Astrocyte (in vitro differentiated cells and primary cell): ENCODE results near the gene MYT1. TPM values are rescaled to one million over a fixed set of nuclear protein-coding genes. Genes with fewer than 3 reads are reported as not detected.

Source experiments
- DNase-seq: peaks from one replicate; pipeline ENCODE4 v3.0.0-alpha.2; 2010; ENCODE audit warnings: low read depth
- FAIRE-seq: peaks from 2 replicates; lab custom pipeline; 2011; peaks lifted over from hg19 to GRCh38; lab: Jason Lieb, UNC
- H2AFZ ChIP-seq: 2 replicates; pipeline ENCODE4 v1.6.0; 2012; ENCODE audit warnings: low read depth, low read length, inconsistent platforms
- H3K27ac ChIP-seq: 2 replicates; pipeline ENCODE4 v1.5.1; 2011; ENCODE audit warnings: low read depth, low read length, inconsistent platforms
- H3K27me3 ChIP-seq: 2 replicates; pipeline ENCODE4 v1.6.0; 2011; ENCODE audit warnings: low read length, inconsistent platforms; ENCODE audit not compliant: insufficient read depth
- H3K36me3 ChIP-seq: 2 replicates; pipeline ENCODE4 v1.5.1; 2011; ENCODE audit warnings: low read length, inconsistent platforms; ENCODE audit not compliant: insufficient read depth
- H3K4me1 ChIP-seq: 2 replicates; pipeline ENCODE4 v1.5.1; 2011; ENCODE audit warnings: low read length, inconsistent platforms; ENCODE audit not compliant: insufficient read depth
- H3K4me2 ChIP-seq: 2 replicates; pipeline ENCODE4 v1.6.0; 2012; ENCODE audit warnings: low read length, inconsistent platforms
- H3K4me3 ChIP-seq: 2 replicates; pipeline ENCODE4 v1.5.1; 2011; ENCODE audit warnings: low read depth, mild to moderate bottlenecking, low read length, inconsistent platforms; ENCODE audit not compliant: insufficient read depth
- H3K79me2 ChIP-seq: 2 replicates; pipeline ENCODE4 v1.6.0; 2012; ENCODE audit warnings: mild to moderate bottlenecking, low read length, inconsistent platforms; ENCODE audit not compliant: insufficient read depth
- H3K9ac ChIP-seq: 2 replicates; pipeline ENCODE4 v1.6.0; 2012; ENCODE audit warnings: mild to moderate bottlenecking, low read length, inconsistent platforms
- H3K9me3 ChIP-seq: 2 replicates; pipeline ENCODE4 v1.5.1; 2012; ENCODE audit warnings: low read depth, mild to moderate bottlenecking, low read length, inconsistent platforms; ENCODE audit not compliant: insufficient read depth
- H4K20me1 ChIP-seq: 2 replicates; pipeline ENCODE4 v1.6.0; 2012; ENCODE audit warnings: low read length, inconsistent platforms; ENCODE audit not compliant: insufficient read depth
- H3K27ac Mint-ChIP-seq: one replicate; pipeline ENCODE4 v1.8.0; 2021; ENCODE audit warnings: mild to moderate bottlenecking, mixed read lengths; ENCODE audit not compliant: unreplicated experiment
- H3K27me3 Mint-ChIP-seq: one replicate; pipeline ENCODE4 v1.8.0; 2021; ENCODE audit warnings: low read depth, mixed read lengths; ENCODE audit not compliant: unreplicated experiment
- H3K36me3 Mint-ChIP-seq: one replicate; pipeline ENCODE4 v1.8.0; 2021; ENCODE audit warnings: low read depth, mixed read lengths; ENCODE audit not compliant: unreplicated experiment
- H3K4me1 Mint-ChIP-seq: one replicate; pipeline ENCODE4 v1.8.0; 2021; ENCODE audit warnings: low read depth, mixed read lengths; ENCODE audit not compliant: unreplicated experiment
- H3K4me3 Mint-ChIP-seq: one replicate; pipeline ENCODE4 v1.8.0; 2021; ENCODE audit warnings: mild to moderate bottlenecking, moderate library complexity, mixed read lengths; ENCODE audit not compliant: unreplicated experiment
- H3K9me3 Mint-ChIP-seq: one replicate; pipeline ENCODE4 v1.8.0; 2021; ENCODE audit warnings: mild to moderate bottlenecking, mixed read lengths; ENCODE audit not compliant: unreplicated experiment
- EZH2 ChIP-seq: IDR thresholded peaks from 2 replicates; pipeline ENCODE4 v1.6.1; 2012; ENCODE audit warnings: mild to moderate bottlenecking, low read length, inconsistent platforms; ENCODE audit not compliant: insufficient read depth
- total RNA-seq: library from RNA; stranded (reverse); gene quantifications from 2 replicates; pipeline ENCODE4 v1.2.1, GENCODE V29; 2021
- TF ChIP-seq, protein P1 (sequence below): IDR thresholded peaks from 2 replicates; pipeline ENCODE4 v1.5.1; 2011; ENCODE audit warnings: low read depth, mild to moderate bottlenecking, inconsistent platforms, low read length, moderate library complexity; ENCODE audit not compliant: insufficient read depth

MYT1 gene
- total RNA-seq, 1 donor from 2014 or later = not detected

- FAIRE-seq = no peak
- Mint-ChIP-seq H3K36me3 (peaks cover 2% of the 10 kb centered on the region), H3K4me1 (no peaks in the 10 kb centered on the region), H3K4me3 (peak overlapping the region; percentile 20), H3K27me3 (peaks cover 20% of the 10 kb centered on the region), H3K9me3 (peaks cover 6% of the 10 kb centered on the region), H3K27ac (no peak overlapping the region)
- H3K4me3 ChIP-seq = no peak overlapping the region
- H3K9ac ChIP-seq = no peak overlapping the region
- no peak overlapping the region for H3K27ac ChIP-seq
- H4K20me1 ChIP-seq = no peaks in the 10 kb centered on the region
- H2AFZ ChIP-seq = no peak overlapping the region
- no peaks in the 10 kb centered on the region for H3K36me3 ChIP-seq
- no peak for TF ChIP-seq EZH2
- TF ChIP-seq, protein P1, sequence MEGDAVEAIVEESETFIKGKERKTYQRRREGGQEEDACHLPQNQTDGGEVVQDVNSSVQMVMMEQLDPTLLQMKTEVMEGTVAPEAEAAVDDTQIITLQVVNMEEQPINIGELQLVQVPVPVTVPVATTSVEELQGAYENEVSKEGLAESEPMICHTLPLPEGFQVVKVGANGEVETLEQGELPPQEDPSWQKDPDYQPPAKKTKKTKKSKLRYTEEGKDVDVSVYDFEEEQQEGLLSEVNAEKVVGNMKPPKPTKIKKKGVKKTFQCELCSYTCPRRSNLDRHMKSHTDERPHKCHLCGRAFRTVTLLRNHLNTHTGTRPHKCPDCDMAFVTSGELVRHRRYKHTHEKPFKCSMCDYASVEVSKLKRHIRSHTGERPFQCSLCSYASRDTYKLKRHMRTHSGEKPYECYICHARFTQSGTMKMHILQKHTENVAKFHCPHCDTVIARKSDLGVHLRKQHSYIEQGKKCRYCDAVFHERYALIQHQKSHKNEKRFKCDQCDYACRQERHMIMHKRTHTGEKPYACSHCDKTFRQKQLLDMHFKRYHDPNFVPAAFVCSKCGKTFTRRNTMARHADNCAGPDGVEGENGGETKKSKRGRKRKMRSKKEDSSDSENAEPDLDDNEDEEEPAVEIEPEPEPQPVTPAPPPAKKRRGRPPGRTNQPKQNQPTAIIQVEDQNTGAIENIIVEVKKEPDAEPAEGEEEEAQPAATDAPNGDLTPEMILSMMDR = no peak
- no peak for DNase-seq
- no peak overlapping the region for H3K4me2 ChIP-seq
- peaks cover 6% of the 10 kb centered on the region for H3K9me3 ChIP-seq
- H3K27me3 ChIP-seq = peaks cover 12% of the 10 kb centered on the region
- H3K79me2 ChIP-seq = no peaks in the 10 kb centered on the region
- no peaks in the 10 kb centered on the region for H3K4me1 ChIP-seq
Measured at GRCh38 chr20:64140956-64141355, 23.3 kb upstream of the MYT1 start.

GRCh38 chr20:64142590-64142989 lies 21.7 kb upstream of the MYT1 start:
- H3K27me3 ChIP-seq = peaks cover 12% of the 10 kb centered on the region
- Mint-ChIP-seq H3K4me1 (no peaks in the 10 kb centered on the region), H3K27me3 (peaks cover 22% of the 10 kb centered on the region), H3K36me3 (peaks cover 2% of the 10 kb centered on the region), H3K4me3 (no peak overlapping the region), H3K27ac (no peak overlapping the region), H3K9me3 (peaks cover 9% of the 10 kb centered on the region)
- H4K20me1 ChIP-seq = no peaks in the 10 kb centered on the region
- H3K4me2 ChIP-seq = no peak overlapping the region
- FAIRE-seq = no peak
- no peak for DNase-seq
- no peak overlapping the region for H2AFZ ChIP-seq
- H3K9ac ChIP-seq = no peak overlapping the region
- H3K79me2 ChIP-seq = no peaks in the 10 kb centered on the region
- no peak overlapping the region for H3K27ac ChIP-seq
- no peak overlapping the region for H3K4me3 ChIP-seq
- peaks cover 6% of the 10 kb centered on the region for H3K9me3 ChIP-seq
- no peaks in the 10 kb centered on the region for H3K36me3 ChIP-seq
- no peaks in the 10 kb centered on the region for H3K4me1 ChIP-seq
- no peak for TF ChIP-seq EZH2
- TF ChIP-seq, protein P1 = no peak

- no peak for FAIRE-seq
- H3K4me3 Mint-ChIP-seq = no peak overlapping the region
- H3K4me2 ChIP-seq = no peak overlapping the region
Measured at GRCh38 chr20:64143018-64143801, 21.0 kb upstream of the MYT1 start.

More at GRCh38 chr20:64143018-64143801, 21.0 kb upstream of the MYT1 start:
- H3K27me3 Mint-ChIP-seq = peaks cover 27% of the 10 kb centered on the region
- H3K9me3 Mint-ChIP-seq = peaks cover 11% of the 10 kb centered on the region
- no peaks in the 10 kb centered on the region for H4K20me1 ChIP-seq
- H3K9ac ChIP-seq = no peak overlapping the region
- no peak overlapping the region for H3K4me3 ChIP-seq
- peaks cover 6% of the 10 kb centered on the region for H3K9me3 ChIP-seq
- peaks cover 2% of the 10 kb centered on the region for H3K36me3 Mint-ChIP-seq
- H3K27ac Mint-ChIP-seq = no peak overlapping the region
- H3K36me3 ChIP-seq = no peaks in the 10 kb centered on the region
- H3K4me1 Mint-ChIP-seq = no peaks in the 10 kb centered on the region
- no peaks in the 10 kb centered on the region for H3K79me2 ChIP-seq
- no peak overlapping the region for H3K27ac ChIP-seq
- no peak for TF ChIP-seq EZH2
- TF ChIP-seq, protein P1 = no peak
- DNase-seq = no peak
- H3K4me1 ChIP-seq = no peaks in the 10 kb centered on the region
- peaks cover 12% of the 10 kb centered on the region for H3K27me3 ChIP-seq
- H2AFZ ChIP-seq = no peak overlapping the region
